ENCODE data around the gene EIF1AD. TPM values are rescaled to one million over a fixed set of nuclear protein-coding genes. Genes with fewer than 3 reads are reported as not detected.
A peak's percentile ranks its signal among the peaks of the same experiment; 100 is the strongest.

The EIF1AD gene
- total and polyA plus RNA-seq, 9 of the 15 experiments (the other 6 are each of a cell fraction or from before 2014, with no cell fraction given): 50.1 to 98.8 (median 58.7) TPM

- TF ChIP-seq, protein P1, sequence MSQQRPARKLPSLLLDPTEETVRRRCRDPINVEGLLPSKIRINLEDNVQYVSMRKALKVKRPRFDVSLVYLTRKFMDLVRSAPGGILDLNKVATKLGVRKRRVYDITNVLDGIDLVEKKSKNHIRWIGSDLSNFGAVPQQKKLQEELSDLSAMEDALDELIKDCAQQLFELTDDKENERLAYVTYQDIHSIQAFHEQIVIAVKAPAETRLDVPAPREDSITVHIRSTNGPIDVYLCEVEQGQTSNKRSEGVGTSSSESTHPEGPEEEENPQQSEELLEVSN (IDR thresholded peaks at IDR 0.05; ENCODE audit: borderline replicate concordance in 1 of 2, extremely low read depth in 1 of 2, insufficient read depth in 1 of 2, insufficient read length in 1 of 2, low read depth in 1 of 2, low read length in 1 of 2, poor library complexity in 1 of 2, severe bottlenecking in 1 of 2): peak; percentile 44 to 81
- no peak for TF ChIP-seq ID3 (CRISPR knock-in tag; IDR thresholded peaks at IDR 0.05)
- TF ChIP-seq ID3 (tag; IDR thresholded peaks at IDR 0.05): no peak; the same call in 1 of the 2 replicates
- no peak for TF ChIP-seq NELFE (IDR thresholded peaks at IDR 0.05; ENCODE audit: insufficient read depth, insufficient read length)
- TF ChIP-seq, protein P2, sequence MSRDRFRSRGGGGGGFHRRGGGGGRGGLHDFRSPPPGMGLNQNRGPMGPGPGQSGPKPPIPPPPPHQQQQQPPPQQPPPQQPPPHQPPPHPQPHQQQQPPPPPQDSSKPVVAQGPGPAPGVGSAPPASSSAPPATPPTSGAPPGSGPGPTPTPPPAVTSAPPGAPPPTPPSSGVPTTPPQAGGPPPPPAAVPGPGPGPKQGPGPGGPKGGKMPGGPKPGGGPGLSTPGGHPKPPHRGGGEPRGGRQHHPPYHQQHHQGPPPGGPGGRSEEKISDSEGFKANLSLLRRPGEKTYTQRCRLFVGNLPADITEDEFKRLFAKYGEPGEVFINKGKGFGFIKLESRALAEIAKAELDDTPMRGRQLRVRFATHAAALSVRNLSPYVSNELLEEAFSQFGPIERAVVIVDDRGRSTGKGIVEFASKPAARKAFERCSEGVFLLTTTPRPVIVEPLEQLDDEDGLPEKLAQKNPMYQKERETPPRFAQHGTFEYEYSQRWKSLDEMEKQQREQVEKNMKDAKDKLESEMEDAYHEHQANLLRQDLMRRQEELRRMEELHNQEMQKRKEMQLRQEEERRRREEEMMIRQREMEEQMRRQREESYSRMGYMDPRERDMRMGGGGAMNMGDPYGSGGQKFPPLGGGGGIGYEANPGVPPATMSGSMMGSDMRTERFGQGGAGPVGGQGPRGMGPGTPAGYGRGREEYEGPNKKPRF (IDR thresholded peaks at IDR 0.05; ENCODE audit: low read depth, low read length): no peak
- peak; percentile 86; the same call in 1 of the 2 replicates for TF ChIP-seq PHF8 (IDR thresholded peaks at IDR 0.05; ENCODE audit: borderline replicate concordance, low read length)
- no peak for TF ChIP-seq SMAD2 (IDR thresholded peaks at IDR 0.05; ENCODE audit: low read depth, low read length)
- TF ChIP-seq PREB (CRISPR knock-in tag; IDR thresholded peaks at IDR 0.05): no peak
- TF ChIP-seq MEF2A (IDR thresholded peaks at IDR 0.05; ENCODE audit: control insufficient read depth, low read depth, low read length): no peak
- TF ChIP-seq SMAD4 (CRISPR knock-in tag; conservative IDR thresholded peaks at IDR 0.05): peak; percentile 81
- no peak for TF ChIP-seq BDP1 (IDR thresholded peaks at IDR 0.05; ENCODE audit: insufficient read depth, insufficient read length)
- TF ChIP-seq CHD2 (IDR thresholded peaks at IDR 0.05; ENCODE audit: low read depth, low read length): 0 out of 2 replicates have a peak, but pooled peaks have one; percentile 14
- TF ChIP-seq, protein P3, sequence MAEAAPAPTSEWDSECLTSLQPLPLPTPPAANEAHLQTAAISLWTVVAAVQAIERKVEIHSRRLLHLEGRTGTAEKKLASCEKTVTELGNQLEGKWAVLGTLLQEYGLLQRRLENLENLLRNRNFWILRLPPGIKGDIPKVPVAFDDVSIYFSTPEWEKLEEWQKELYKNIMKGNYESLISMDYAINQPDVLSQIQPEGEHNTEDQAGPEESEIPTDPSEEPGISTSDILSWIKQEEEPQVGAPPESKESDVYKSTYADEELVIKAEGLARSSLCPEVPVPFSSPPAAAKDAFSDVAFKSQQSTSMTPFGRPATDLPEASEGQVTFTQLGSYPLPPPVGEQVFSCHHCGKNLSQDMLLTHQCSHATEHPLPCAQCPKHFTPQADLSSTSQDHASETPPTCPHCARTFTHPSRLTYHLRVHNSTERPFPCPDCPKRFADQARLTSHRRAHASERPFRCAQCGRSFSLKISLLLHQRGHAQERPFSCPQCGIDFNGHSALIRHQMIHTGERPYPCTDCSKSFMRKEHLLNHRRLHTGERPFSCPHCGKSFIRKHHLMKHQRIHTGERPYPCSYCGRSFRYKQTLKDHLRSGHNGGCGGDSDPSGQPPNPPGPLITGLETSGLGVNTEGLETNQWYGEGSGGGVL (CRISPR knock-in tag; IDR thresholded peaks at IDR 0.05): no peak
- no peak for TF ChIP-seq HDAC3 (IDR thresholded peaks at IDR 0.05; ENCODE audit: borderline replicate concordance, partially characterized antibody)
- peak; percentile 25; the same call in 1 of the 2 replicates for TF ChIP-seq ZNF431 (CRISPR knock-in tag; IDR thresholded peaks at IDR 0.05)
- no peak for TF ChIP-seq HMG20B (CRISPR knock-in tag; IDR thresholded peaks at IDR 0.05)
- 0 out of 2 replicates have a peak, but pooled peaks have one; percentile 41 for TF ChIP-seq ZSCAN32 (CRISPR knock-in tag; IDR thresholded peaks at IDR 0.05)
- TF ChIP-seq, protein P4, sequence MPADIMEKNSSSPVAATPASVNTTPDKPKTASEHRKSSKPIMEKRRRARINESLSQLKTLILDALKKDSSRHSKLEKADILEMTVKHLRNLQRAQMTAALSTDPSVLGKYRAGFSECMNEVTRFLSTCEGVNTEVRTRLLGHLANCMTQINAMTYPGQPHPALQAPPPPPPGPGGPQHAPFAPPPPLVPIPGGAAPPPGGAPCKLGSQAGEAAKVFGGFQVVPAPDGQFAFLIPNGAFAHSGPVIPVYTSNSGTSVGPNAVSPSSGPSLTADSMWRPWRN (IDR thresholded peaks at IDR 0.05; ENCODE audit: low read depth): no peak
Observed at GRCh38 chr11:65961267-65962140, 40.5 kb downstream of the EIF1AD start, which contains the start of gene SART1 (continued).

All from K562 (cell line).